HG02610 (cell line): ENCODE measurements around the gene SMR3B.

Source experiments
- ATAC-seq: cut with Tn5 transposase; IDR thresholded peaks from one replicate; pipeline ENCODE4 v1.9.1; 2021; ENCODE audit warnings: mild to moderate bottlenecking, moderate library complexity; ENCODE audit not compliant: unreplicated experiment

The SMR3B gene

DNA sequence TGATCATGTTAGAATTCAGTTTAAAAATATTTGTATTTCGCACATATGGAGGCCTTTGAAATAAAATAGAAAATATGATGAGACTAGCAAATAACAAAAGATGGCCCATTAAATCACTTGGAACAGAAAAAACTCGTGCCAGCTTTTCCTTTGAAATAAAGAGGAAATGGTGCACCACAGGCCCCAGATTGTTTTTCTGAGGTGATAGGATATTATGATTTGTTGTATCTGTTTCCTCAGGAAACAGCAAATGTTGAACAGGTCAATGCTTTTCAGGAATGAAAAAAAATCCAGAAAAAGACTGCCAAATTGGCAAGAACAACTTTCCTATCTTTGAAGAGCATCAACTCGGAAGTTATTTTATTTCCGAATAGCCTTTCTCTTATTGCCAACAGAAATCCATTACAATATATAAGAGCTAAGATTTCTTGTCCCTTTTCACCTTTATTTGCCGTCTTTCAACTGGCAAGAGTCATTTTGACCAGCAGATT, at the start of gene SMR3B:
SMR3B (plus strand) TSS at position 441 of the 491 bp plus-strand sequence. CDS start 1,380 bp downstream, outside the sequence.
- ATAC-seq: no peak

DNA sequence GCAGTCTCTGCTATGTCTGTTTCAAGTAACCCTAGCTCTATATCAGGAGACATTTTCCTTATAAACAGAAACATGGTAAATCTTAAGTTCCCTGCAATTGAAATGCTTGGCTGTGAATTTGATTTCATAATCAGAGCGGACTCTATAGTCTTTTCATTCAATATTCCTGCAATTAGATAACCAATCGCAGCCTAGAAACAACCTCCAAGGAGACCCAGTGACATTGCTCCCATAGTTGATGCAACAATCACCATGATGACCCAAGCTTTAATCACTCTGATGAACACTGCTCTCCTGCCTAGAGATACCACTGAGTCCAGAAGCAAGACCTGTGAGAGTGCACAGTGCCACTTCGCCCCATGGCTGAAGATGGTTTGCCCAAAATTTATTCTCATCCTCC, 48.2 kb upstream of the SMR3B start, which contains the start of gene CABS1:
CABS1 (plus strand) TSS at position 301 of the 400 bp plus-strand sequence; CDS start at position 360, 59 bp downstream.
- no peak for ATAC-seq

GRCh38 chr4:70336043-70336442, 46.9 kb upstream of the SMR3B start:
- ATAC-seq: no peak

- no peak for ATAC-seq
Measured at GRCh38 chr4:70337886-70338420, 45.0 kb upstream of the SMR3B start.

DNA sequence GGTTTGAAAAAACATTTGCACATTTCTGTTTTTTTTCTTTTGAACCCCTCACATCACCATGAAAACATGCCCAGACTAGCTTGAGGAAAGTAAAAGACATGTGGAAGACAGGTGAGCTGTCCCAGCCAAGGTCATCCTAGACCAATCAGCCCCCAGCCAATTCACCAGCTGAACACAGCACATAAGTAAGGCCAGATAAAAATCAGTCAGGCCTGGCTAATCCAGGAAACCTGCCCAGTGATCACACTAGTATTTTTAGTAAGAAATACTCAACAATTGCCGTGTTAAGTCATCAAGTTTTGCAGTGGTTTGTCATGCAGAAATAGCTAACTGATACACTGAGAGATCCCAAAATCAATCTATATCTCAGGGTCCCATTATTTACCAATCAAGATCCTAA, 26.7 kb upstream of the SMR3B start:
- no peak for ATAC-seq

DNA sequence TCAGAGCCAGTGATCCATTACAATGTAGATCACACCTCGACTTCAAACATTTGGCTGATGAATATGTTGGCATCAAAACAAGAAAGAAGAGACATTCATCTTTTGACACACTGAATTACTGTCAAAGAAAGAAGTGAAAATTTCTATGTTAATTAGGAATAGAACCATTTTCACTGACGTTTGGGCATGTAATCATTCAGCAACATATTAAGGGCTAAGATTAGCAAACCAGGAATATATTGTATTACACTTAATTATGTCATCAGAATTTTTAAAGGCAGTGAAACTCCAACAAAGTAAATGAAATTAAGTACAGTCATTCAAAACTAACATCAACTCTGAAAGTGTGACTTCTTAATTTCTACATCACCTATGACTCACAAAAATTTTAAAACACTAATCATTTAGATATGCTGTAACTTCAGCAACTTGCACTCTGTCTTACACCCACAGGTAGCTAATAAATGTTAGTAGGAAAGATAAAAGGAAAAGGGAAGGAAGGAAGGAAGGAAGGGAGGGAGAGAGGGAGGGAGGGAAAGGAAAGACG, 23.7 kb upstream of the SMR3B start:
- ATAC-seq: no peak

- no peak for ATAC-seq
Measured at GRCh38 chr4:70360460-70360859, 22.5 kb upstream of the SMR3B start, which contains the start of gene SMR3A. Gene SMR3A (plus strand): TSS chr4:70360760. CDS start chr4:70362116, 1,356 bp downstream.

GRCh38 chr4:70364002-70364401, 18.9 kb upstream of the SMR3B start:
- no peak for ATAC-seq

- ATAC-seq: peak; percentile 60
Measured at GRCh38 chr4:70365479-70365878, 17.5 kb upstream of the SMR3B start.

- no peak for ATAC-seq
Measured at GRCh38 chr4:70367813-70368212, 15.1 kb upstream of the SMR3B start.

DNA sequence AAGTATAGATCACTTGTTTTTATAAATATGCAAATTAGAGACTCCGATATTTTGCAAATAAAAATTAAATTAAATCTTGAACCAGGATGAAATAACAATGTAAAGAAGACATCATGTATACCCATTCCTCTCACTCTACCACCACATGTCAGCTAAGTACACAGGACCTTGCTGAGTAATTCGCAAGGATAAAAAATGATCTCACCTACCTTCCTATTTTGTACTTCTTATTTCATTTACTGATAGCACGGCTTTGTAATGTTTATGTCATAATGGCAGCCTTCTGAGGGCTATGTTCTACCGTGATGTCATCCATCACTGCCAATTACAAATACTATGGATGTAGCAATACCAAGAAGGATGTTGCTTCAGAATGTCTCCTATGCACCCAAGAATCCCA, 10.9 kb upstream of the SMR3B start:
- no peak for ATAC-seq

DNA sequence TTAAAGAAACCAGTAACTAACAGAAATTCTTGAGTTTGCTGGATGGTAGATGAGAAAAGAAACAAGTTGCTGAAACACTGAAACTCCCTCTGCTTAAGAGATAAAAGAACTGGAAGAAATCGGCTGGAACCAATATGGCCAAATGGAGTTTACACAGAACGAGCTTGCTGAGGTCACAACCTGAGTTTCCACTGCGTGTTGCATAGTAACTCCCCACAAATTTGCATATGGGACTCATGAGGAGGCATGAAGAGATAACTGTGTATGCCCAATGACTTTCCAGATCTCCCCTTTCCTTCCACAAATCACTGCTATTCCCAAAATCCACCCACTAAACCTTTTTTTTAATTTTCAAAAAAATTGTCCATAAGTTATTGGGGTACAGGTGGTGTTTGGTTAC, 10.2 kb upstream of the SMR3B start:
- ATAC-seq: no peak

DNA sequence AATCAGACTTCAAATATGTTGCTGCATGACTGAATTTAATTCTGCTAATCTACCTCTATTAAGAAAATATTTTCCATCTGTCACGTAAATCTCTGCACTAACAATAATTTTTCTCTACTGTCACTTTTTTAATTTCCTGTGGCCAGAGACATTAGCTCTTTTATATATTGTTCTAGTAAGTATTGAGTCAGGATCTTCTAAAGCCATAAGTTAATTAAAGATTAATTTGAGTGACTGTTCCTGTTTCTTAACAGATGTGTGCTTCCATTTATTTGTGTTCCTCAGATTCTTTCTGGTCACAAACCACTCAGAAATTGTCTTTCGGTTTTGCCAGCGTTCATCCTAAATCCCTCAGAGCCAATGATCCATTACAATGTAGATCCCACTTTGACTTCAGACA, 2.4 kb upstream of the SMR3B start:
- no peak for ATAC-seq

- ATAC-seq: peak; percentile 57
Measured at GRCh38 chr4:70392057-70392776, 9.3 kb downstream of the SMR3B start.

DNA sequence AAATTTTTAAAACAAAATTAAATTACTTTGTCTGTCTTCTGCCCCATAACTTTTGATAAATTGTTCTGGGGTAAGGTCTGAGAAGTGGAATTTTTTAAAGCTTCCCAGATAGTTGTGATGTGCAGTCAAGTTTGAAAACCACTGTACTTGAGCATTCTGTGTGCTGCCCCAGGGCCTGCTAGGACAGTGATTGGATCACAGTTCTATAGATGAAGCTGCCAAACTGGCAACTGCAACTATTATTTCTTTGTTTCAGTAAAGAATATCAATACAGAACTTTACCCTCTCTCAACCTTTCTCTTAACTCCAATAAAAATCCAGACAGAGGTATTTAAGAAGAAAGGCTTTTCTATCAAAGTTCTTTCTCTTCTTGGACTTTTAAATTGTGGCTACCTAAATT, 14.6 kb downstream of the SMR3B start, which contains the start of gene OPRPN:
OPRPN (plus strand) TSS at position 361 of the 400 bp plus-strand sequence. CDS start 1,346 bp downstream, outside the sequence.
- ATAC-seq: no peak

GRCh38 chr4:70399319-70399718, 16.4 kb downstream of the SMR3B start:
- peak; percentile 54 for ATAC-seq

DNA sequence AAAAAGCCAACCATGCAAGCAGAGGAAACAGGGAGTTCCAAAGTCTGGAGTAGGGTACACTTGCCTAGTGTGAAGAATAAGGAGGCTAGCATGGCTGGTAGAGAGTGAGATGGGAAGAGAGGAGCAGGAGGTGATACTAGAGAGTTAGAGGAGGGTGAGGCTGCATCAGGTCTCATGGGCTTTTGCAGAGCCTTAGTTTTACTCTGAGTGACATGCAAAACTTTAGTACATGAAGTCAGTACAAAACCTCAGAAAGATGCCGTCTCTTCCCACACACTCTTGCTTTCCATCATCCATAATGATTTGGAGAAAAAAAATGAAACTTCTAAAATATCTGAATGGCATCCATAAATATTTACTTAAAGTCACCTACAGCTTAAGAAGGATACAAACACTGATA, 19.8 kb downstream of the SMR3B start:
- ATAC-seq: peak; percentile 63

DNA sequence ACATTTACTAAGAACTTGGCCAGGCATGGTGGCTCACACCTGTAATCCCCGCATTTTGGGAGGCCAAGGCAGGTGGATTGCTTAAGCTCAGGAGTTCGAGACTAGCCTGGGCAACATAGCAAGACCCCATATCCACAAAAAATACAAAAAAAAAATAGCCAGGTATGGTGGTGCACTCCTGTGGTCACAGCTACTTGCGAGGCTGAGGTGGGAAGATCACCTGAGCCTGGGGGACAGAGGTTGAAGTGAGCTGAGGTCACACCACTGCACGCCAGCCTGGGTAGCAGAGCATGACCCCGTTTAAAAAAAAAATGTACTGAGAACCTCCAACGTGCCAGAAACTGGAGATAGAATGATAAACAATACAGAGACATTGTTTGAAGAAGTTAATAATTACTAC, 22.8 kb downstream of the SMR3B start:
- ATAC-seq: no peak

GRCh38 chr4:70425306-70425705, 42.4 kb downstream of the SMR3B start:
- ATAC-seq: no peak

DNA sequence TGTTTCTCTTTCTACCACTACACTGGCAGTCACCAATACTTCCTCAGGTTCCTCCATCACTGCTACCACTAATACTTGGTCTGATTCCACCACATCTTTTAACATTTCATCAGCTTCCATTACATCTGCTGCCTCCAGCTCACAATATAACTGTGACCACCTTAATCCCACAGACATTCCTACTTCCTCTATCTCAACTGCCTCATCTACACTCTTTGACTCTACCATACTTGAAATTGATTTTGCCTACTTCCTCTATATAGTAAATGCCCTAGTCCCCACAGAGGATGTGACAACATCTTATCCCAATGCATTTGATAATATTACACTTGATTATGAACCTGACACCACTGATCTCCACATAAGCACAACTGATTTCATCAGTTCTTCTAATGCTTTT, 43.9 kb downstream of the SMR3B start:
- no peak for ATAC-seq

- no peak for ATAC-seq
Measured at GRCh38 chr4:70437197-70437596, 54.3 kb downstream of the SMR3B start.
